ENCODE data around the gene SLC10A7. TPM values are rescaled to one million over a fixed set of nuclear protein-coding genes. Genes with fewer than 3 reads are reported as not detected.

SLC10A7 gene
- total and polyA plus RNA-seq, 2 of the 4 experiments (the other 2 are of a cell fraction) = 5.2 to 8.4 TPM

DNA sequence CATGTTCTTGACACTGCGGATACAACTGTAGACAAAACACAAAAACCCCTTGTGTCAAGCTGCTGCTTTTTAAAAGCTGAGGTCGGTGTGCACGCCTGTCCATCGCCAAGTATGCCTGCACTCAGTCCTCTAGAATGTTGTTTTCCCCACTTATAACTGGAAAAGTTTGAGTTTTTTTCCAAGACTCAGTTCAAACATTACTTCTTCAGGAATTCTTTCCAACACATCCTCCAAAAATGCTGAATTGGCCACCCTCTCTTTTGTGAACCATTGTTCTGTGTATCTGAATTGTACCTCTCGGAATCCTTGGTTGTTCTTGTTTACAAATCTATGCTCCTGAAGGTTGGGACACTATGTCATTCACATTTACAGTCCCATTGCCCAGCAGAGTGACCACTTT, 212.8 kb downstream of the SLC10A7 start:
- dilution Hi-C loops (cut with HindIII; ENCODE audit: low sequenced_read_pairs, unreplicated experiment) = no loop called here
- peak; percentile 21 for DNase-seq
- POLR2A ChIA-PET (ENCODE audit: unreplicated experiment) = no interaction called here

More for the DNA sequence above, 212.8 kb downstream of the SLC10A7 start:
- TF ChIP-seq BHLHE40 (IDR thresholded peaks at IDR 0.05; ENCODE audit: low read depth, low read length) (no peak), POLR2A (IDR thresholded peaks at IDR 0.05; ENCODE audit: low read depth, low read length) (no peak), MAZ (IDR thresholded peaks at IDR 0.05; ENCODE audit: borderline replicate concordance, low read depth, low read length) (no peak), SMC3 (IDR thresholded peaks at IDR 0.05; ENCODE audit: low read depth, low read length) (no peak), RAD21 (IDR thresholded peaks at IDR 0.05; ENCODE audit: low read length) (no peak), CHD1 (IDR thresholded peaks at IDR 0.05; ENCODE audit: low read depth, low read length) (no peak)
- TF ChIP-seq, protein P1, sequence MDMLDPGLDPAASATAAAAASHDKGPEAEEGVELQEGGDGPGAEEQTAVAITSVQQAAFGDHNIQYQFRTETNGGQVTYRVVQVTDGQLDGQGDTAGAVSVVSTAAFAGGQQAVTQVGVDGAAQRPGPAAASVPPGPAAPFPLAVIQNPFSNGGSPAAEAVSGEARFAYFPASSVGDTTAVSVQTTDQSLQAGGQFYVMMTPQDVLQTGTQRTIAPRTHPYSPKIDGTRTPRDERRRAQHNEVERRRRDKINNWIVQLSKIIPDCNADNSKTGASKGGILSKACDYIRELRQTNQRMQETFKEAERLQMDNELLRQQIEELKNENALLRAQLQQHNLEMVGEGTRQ (IDR thresholded peaks at IDR 0.05; ENCODE audit: low read depth, low read length) = no peak
- WGBS, 2 experiments (ENCODE audit: extremely low coverage in 2 of 2, insufficient read length in 1 of 2) = no CpG with 5 or more reads among the region's 5 CpGs
- no peak overlapping the region for H3K56ac ChIP-seq (ENCODE audit: extremely low read depth, insufficient read depth, low read length)
- H3K9me3 ChIP-seq (ENCODE audit: control insufficient read depth, insufficient read depth, low read length) = no peaks in the 10 kb centered on the region
- H3K14ac ChIP-seq (replicated peaks; ENCODE audit: low read depth, low read length) = no peak overlapping the region
- no peak overlapping the region for H3K4ac ChIP-seq (ENCODE audit: low read depth, low read length)
- no peak overlapping the region for H2BK20ac ChIP-seq (ENCODE audit: low read depth, low read length)
- no peak overlapping the region for H2AFZ ChIP-seq (replicated peaks; ENCODE audit: low read length, poor library complexity)
- CTCF ChIA-PET = no interaction called here
- no peak overlapping the region for H3K18ac ChIP-seq (ENCODE audit: low read depth, low read length)
- no peak overlapping the region for H2BK5ac ChIP-seq (ENCODE audit: low read depth, low read length, poor library complexity, severe bottlenecking)
- ATAC-seq (ENCODE audit: low read depth) = no peak
- H3K23ac ChIP-seq (ENCODE audit: low read depth, low read length) = no peak overlapping the region
- no peaks in the 10 kb centered on the region for H3K9me1 ChIP-seq (ENCODE audit: insufficient read depth, low read length)
- H2AK9ac ChIP-seq (replicated peaks; ENCODE audit: low read depth, low read length, poor library complexity) = no peak overlapping the region
- H2BK120ac ChIP-seq (ENCODE audit: low read depth, low read length) = no peak overlapping the region
- H4K20me1 ChIP-seq (ENCODE audit: insufficient read depth, low read length) = no peaks in the 10 kb centered on the region
- no peak overlapping the region for H3K4me3 ChIP-seq (ENCODE audit: insufficient read depth, low read depth, low read length)
- H3K4me2 ChIP-seq (ENCODE audit: low read depth, low read length) = no peak overlapping the region
- in situ Hi-C loops (cut with MboI; ENCODE audit: low sequenced_read_pairs) = no loop called here
- H2BK15ac ChIP-seq (ENCODE audit: low read depth, low read length) = no peak overlapping the region
- no peaks in the 10 kb centered on the region for H3K27me3 ChIP-seq (ENCODE audit: control insufficient read depth, insufficient read depth, low read length)
- H3K9ac ChIP-seq (ENCODE audit: low read depth, low read length) = no peak overlapping the region
- H4K91ac ChIP-seq (ENCODE audit: insufficient read depth, low read depth, low read length) = no peak overlapping the region
- H3K79me1 ChIP-seq (ENCODE audit: low read depth in 1 of 2, low read length in 2 of 2) = no peaks in the 10 kb centered on the region; a peak in 1 of 4 replicates
- no peaks in the 10 kb centered on the region for H3K36me3 ChIP-seq (ENCODE audit: control insufficient read depth, insufficient read depth, low read length)
- no peak overlapping the region for H4K5ac ChIP-seq (ENCODE audit: low read depth, low read length)
- no peak overlapping the region for H2AK5ac ChIP-seq (ENCODE audit: low read depth, low read length)
- H3K27ac ChIP-seq (ENCODE audit: insufficient read depth, low read length) = no peak overlapping the region
- no peak overlapping the region for H4K8ac ChIP-seq (ENCODE audit: low read depth in 2 of 2, low read length in 2 of 2)
- intact Hi-C loops (cut with micrococcal nuclease) = no loop called here
- H3K4me1 ChIP-seq (ENCODE audit: control insufficient read depth, insufficient read depth, low read length) = no peaks in the 10 kb centered on the region; the same call in 1 of the 2 replicates
- no TSS peak for BruUV-seq (replicated peaks)
